ENCODE measurements around the gene NFAM1.

NFAM1 gene

GRCh38 chr22:42384506-42384905 lies 47.7 kb downstream of the NFAM1 start:
- in situ Hi-C loops (cut with MboI; ENCODE audit: low sequenced_read_pairs), result no loop called here

- in situ Hi-C loops (cut with MboI; ENCODE audit: low sequenced_read_pairs), result no loop called here
These were observed 48.3 kb downstream of the NFAM1 start for GRCh38 chr22:42383851-42384417.

- in situ Hi-C loops (cut with MboI; ENCODE audit: low sequenced_read_pairs), result no loop called here
These were observed 48.9 kb downstream of the NFAM1 start for GRCh38 chr22:42383287-42383686.

- in situ Hi-C loops (cut with MboI; ENCODE audit: low sequenced_read_pairs), result no loop called here
These were observed 51.2 kb downstream of the NFAM1 start for GRCh38 chr22:42380769-42381551.

GRCh38 chr22:42379966-42380537 lies 52.2 kb downstream of the NFAM1 start:
- in situ Hi-C loops (cut with MboI; ENCODE audit: low sequenced_read_pairs), result no loop called here

GRCh38 chr22:42376711-42377554 lies 55.3 kb downstream of the NFAM1 start:
- in situ Hi-C loops (cut with MboI; ENCODE audit: low sequenced_read_pairs), result no loop called here

- in situ Hi-C loops (cut with MboI; ENCODE audit: low sequenced_read_pairs), result no loop called here
These were observed 56.2 kb downstream of the NFAM1 start for GRCh38 chr22:42375982-42376381.

GRCh38 chr22:42372976-42373375 lies 59.2 kb downstream of the NFAM1 start:
- in situ Hi-C loops (cut with MboI; ENCODE audit: low sequenced_read_pairs), result no loop called here

- in situ Hi-C loops (cut with MboI; ENCODE audit: low sequenced_read_pairs), result no loop called here
These were observed 60.7 kb downstream of the NFAM1 start for GRCh38 chr22:42371501-42371900.

- in situ Hi-C loops (cut with MboI; ENCODE audit: low sequenced_read_pairs), result no loop called here
These were observed 61.1 kb downstream of the NFAM1 start for GRCh38 chr22:42371099-42371498.

- in situ Hi-C loops (cut with MboI; ENCODE audit: low sequenced_read_pairs), result no loop called here
These were observed 62.8 kb downstream of the NFAM1 start for GRCh38 chr22:42369250-42370041.

- in situ Hi-C loops (cut with MboI; ENCODE audit: low sequenced_read_pairs), result no loop called here
These were observed 63.6 kb downstream of the NFAM1 start for GRCh38 chr22:42368379-42369249.

GRCh38 chr22:42367980-42368378 lies 64.2 kb downstream of the NFAM1 start:
- in situ Hi-C loops (cut with MboI; ENCODE audit: low sequenced_read_pairs), result no loop called here

GRCh38 chr22:42366806-42367581 lies 65.2 kb downstream of the NFAM1 start:
- in situ Hi-C loops (cut with MboI; ENCODE audit: low sequenced_read_pairs), result no loop called here

- in situ Hi-C loops (cut with MboI; ENCODE audit: low sequenced_read_pairs), result no loop called here
These were observed 66.1 kb downstream of the NFAM1 start for GRCh38 chr22:42365942-42366695.

- in situ Hi-C loops (cut with MboI; ENCODE audit: low sequenced_read_pairs), result no loop called here
These were observed 66.9 kb downstream of the NFAM1 start for GRCh38 chr22:42365111-42365865.

- in situ Hi-C loops (cut with MboI; ENCODE audit: low sequenced_read_pairs), result no loop called here
These were observed 67.5 kb downstream of the NFAM1 start for GRCh38 chr22:42364604-42365110.
